Smooth muscle cell (in vitro differentiated cells): ENCODE measurements around the gene PLCG1. TPM values are rescaled to one million over a fixed set of nuclear protein-coding genes. Genes with fewer than 3 reads are reported as not detected.
A peak's percentile ranks its signal among the peaks of the same experiment; 100 is the strongest.

Experiments
- DNase-seq: peaks from one replicate; lab custom pipeline; 2025; ENCODE audit not compliant: unreplicated experiment; lab: John Stamatoyannopoulos, UW
- H2AFZ ChIP-seq: fragments of 200-600 bp; sonication (generic); 2 replicates; pipeline ENCODE4 v1.6.0; 2016; ENCODE audit warnings: antibody characterized with exemption, low read depth, mild to moderate bottlenecking
- H3F3A ChIP-seq: fragments of 200-600 bp; sonication (generic); 2 replicates; pipeline ENCODE4 v1.6.0; 2017; ENCODE audit warnings: antibody characterized with exemption, low read depth
- H3K27ac ChIP-seq: fragments of 200-600 bp; sonication (generic); 2 replicates; pipeline ENCODE4 v1.5.1; 2016; ENCODE audit warnings: low read depth, mild to moderate bottlenecking
- H3K27me3 ChIP-seq: fragments of 200-600 bp; sonication (generic); 2 replicates; pipeline ENCODE4 v1.6.1; 2016; ENCODE audit warnings: low read depth, mild to moderate bottlenecking
- H3K36me3 ChIP-seq: fragments of 200-600 bp; sonication (generic); 2 replicates; pipeline ENCODE4 v1.5.1; 2016; ENCODE audit warnings: low read depth
- H3K4me1 ChIP-seq: fragments of 200-600 bp; sonication (generic); 2 replicates; pipeline ENCODE4 v1.5.1; 2016; ENCODE audit warnings: low read depth
- H3K4me2 ChIP-seq: fragments of 200-600 bp; sonication (generic); 2 replicates; pipeline ENCODE4 v1.6.0; 2016; ENCODE audit warnings: mild to moderate bottlenecking
- H3K4me3 ChIP-seq: fragments of 200-600 bp; sonication (generic); 2 replicates; pipeline ENCODE4 v1.5.1; 2016; ENCODE audit warnings: mild to moderate bottlenecking
- H3K79me2 ChIP-seq: fragments of 200-600 bp; sonication (generic); 2 replicates; pipeline ENCODE4 v1.6.0; 2016; ENCODE audit warnings: low read depth, mild to moderate bottlenecking
- H3K9ac ChIP-seq: fragments of 200-600 bp; sonication (generic); 2 replicates; pipeline ENCODE4 v1.6.0; 2016; ENCODE audit warnings: low read depth
- H3K9me3 ChIP-seq: fragments of 200-600 bp; sonication (generic); replicated peaks from 2 replicates; pipeline ENCODE4 v1.5.1; 2016; ENCODE audit warnings: low read depth
- H4K20me1 ChIP-seq: fragments of 200-600 bp; sonication (generic); 2 replicates; pipeline ENCODE4 v1.6.0; 2016; ENCODE audit warnings: low read depth
- WGBS: methylation state at CpG from one replicate; pipeline ENCODE4 v1.1.7; 2016; ENCODE audit warnings: low lambda C conversion rate; 5-methylcytosine and 5-hydroxymethylcytosine counted together
- polyA plus RNA-seq: library from polyadenylated mRNA; unstranded; fragments of >200 nt; fragmentation: Nextera tagmentation; extraction: Ambion mirVana; gene quantifications from 2 replicates; pipeline ENCODE4 v1.2.1, GENCODE V29; 2016
- total RNA-seq: library from RNA; depleted of rRNA; stranded (reverse); fragments of >200 nt; gene quantifications from 2 replicates; pipeline ENCODE4 v1.2.3, GENCODE V29; 2014
- TF ChIP-seq, protein P1 (sequence below): fragments of 200-600 bp; sonication (generic); IDR thresholded peaks from 2 replicates; pipeline ENCODE4 v1.5.1; 2017; ENCODE audit warnings: borderline replicate concordance, mild to moderate bottlenecking, antibody characterized with exemption; ENCODE audit not compliant: insufficient read depth, poor library complexity, severe bottlenecking

Gene PLCG1
- total and polyA plus RNA-seq, 2 experiments from 2014 or later: 36.9 to 45.2 TPM

DNA sequence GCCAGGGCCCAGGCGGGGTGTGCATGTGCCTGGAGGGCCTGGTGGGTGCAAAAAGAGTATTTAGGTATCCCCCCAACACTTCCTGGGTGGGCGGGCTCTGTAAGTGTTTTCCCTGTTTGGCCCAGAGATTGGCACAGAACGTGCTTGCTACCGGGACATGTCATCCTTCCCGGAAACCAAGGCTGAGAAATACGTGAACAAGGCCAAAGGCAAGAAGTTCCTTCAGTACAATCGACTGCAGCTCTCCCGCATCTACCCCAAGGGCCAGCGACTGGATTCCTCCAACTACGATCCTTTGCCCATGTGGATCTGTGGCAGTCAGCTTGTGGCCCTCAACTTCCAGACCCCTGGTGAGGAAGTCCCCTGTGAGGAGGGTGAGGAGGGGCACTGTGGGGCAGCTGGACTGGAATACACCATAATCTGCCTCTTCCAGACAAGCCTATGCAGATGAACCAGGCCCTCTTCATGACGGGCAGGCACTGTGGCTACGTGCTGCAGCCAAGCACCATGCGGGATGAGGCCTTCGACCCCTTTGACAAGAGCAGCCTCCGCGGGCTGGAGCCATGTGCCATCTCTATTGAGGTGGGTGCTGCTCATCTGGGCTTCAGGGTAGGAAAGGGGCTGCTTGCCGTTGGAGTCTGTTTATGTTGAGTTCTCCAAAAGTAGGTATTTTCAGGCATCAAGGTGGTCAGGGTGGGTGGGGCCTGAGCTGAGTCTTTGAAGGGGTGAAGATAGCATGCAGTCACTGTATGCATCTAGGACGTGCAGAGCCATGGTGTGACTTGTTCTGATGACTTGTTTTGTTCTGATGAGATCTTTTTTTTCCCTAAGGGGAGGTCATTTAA is 35.2 kb downstream of the PLCG1 start:
- H3K4me2 ChIP-seq: no peak overlapping the region
- no peaks in the 10 kb centered on the region for H3K27me3 ChIP-seq
- H4K20me1 ChIP-seq: peaks cover 22% of the 10 kb centered on the region
- H3K9me3 ChIP-seq: no peaks in the 10 kb centered on the region
- no peak overlapping the region for H3K4me3 ChIP-seq
- no peaks in the 10 kb centered on the region for H3K36me3 ChIP-seq
- no peak overlapping the region for H3K27ac ChIP-seq
- DNase-seq: no peak
- peaks cover 10% of the 10 kb centered on the region for H3F3A ChIP-seq
- H3K9ac ChIP-seq: no peak overlapping the region
- WGBS: 89% methylated on average over 18 of the region's 18 CpGs
- no peaks in the 10 kb centered on the region for H3K79me2 ChIP-seq
- H3K4me1 ChIP-seq: peaks cover 14% of the 10 kb centered on the region
- H2AFZ ChIP-seq: no peak overlapping the region
- TF ChIP-seq, protein P1, sequence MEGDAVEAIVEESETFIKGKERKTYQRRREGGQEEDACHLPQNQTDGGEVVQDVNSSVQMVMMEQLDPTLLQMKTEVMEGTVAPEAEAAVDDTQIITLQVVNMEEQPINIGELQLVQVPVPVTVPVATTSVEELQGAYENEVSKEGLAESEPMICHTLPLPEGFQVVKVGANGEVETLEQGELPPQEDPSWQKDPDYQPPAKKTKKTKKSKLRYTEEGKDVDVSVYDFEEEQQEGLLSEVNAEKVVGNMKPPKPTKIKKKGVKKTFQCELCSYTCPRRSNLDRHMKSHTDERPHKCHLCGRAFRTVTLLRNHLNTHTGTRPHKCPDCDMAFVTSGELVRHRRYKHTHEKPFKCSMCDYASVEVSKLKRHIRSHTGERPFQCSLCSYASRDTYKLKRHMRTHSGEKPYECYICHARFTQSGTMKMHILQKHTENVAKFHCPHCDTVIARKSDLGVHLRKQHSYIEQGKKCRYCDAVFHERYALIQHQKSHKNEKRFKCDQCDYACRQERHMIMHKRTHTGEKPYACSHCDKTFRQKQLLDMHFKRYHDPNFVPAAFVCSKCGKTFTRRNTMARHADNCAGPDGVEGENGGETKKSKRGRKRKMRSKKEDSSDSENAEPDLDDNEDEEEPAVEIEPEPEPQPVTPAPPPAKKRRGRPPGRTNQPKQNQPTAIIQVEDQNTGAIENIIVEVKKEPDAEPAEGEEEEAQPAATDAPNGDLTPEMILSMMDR: no peak

DNA sequence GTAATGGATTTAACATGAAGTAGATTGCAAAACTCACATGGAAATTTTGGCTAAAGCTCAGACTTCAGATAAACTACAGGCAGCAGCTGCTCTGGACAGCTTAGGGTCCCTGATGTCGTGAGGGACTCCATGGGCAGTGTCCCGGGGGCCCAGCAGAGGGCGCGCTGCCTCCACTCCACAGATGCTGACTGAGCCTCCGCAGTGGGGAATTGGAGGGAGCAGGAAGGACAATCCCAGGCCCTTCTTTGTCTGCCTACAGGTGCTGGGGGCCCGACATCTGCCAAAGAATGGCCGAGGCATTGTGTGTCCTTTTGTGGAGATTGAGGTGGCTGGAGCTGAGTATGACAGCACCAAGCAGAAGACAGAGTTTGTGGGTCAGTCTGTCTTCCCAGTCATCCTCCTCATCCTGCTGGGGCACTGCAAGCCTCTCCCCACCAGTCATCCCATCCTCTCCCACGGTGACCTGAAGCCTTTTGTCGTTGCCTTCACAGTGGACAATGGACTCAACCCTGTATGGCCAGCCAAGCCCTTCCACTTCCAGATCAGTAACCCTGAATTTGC is 35.9 kb downstream of the PLCG1 start:
- 50% methylated on average over 9 of the region's 9 CpGs for WGBS
- H4K20me1 ChIP-seq: peaks cover 22% of the 10 kb centered on the region
- H3K36me3 ChIP-seq: no peaks in the 10 kb centered on the region
- H3K9ac ChIP-seq: no peak overlapping the region
- H3K4me1 ChIP-seq: peaks cover 19% of the 10 kb centered on the region
- H3K27me3 ChIP-seq: no peaks in the 10 kb centered on the region
- H2AFZ ChIP-seq: no peak overlapping the region
- peaks cover 10% of the 10 kb centered on the region for H3F3A ChIP-seq
- no peak overlapping the region for H3K4me2 ChIP-seq
- H3K79me2 ChIP-seq: no peaks in the 10 kb centered on the region
- H3K4me3 ChIP-seq: no peak overlapping the region
- peak; percentile 39 for DNase-seq
- H3K27ac ChIP-seq: no peak overlapping the region
- TF ChIP-seq, protein P1: peak; percentile 95
- H3K9me3 ChIP-seq: no peaks in the 10 kb centered on the region

DNA sequence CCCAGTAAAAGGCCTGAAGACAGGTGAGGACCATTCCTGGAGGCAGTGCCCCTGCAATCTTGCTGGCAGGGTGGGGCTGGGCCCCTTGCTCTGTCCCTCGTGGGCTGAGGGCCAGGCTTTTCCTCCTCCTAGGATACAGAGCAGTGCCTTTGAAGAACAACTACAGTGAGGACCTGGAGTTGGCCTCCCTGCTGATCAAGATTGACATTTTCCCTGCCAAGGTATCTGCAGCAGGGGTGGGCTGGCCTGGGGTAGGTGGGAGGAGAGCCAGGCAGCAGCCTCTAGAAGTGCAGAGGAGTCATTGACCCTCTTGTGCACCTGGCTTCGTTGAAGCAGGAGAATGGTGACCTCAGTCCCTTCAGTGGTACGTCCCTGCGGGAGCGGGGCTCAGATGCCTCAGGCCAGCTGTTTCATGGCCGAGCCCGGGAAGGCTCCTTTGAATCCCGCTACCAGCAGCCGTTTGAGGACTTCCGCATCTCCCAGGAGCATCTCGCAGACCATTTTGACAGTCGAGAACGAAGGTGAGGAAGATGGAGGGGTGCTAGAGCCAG is 36.5 kb downstream of the PLCG1 start:
- Histone ChIP-seq H3K4me1 (peaks cover 26% of the 10 kb centered on the region), H3K27ac (no peak overlapping the region), H3K9ac (no peak overlapping the region), H4K20me1 (peaks cover 22% of the 10 kb centered on the region), H2AFZ (no peak overlapping the region), H3K27me3 (no peaks in the 10 kb centered on the region), H3K36me3 (no peaks in the 10 kb centered on the region), H3K4me2 (no peak overlapping the region), H3K9me3 (no peaks in the 10 kb centered on the region), H3F3A (peaks cover 10% of the 10 kb centered on the region), H3K4me3 (no peak overlapping the region), H3K79me2 (no peaks in the 10 kb centered on the region)
- WGBS: 96% methylated on average over 13 of the region's 13 CpGs
- DNase-seq: no peak
- TF ChIP-seq, protein P1: no peak
